Lower lobe of right lung (tissue), 2 donors: ENCODE data around the gene KCNQ5. TPM values are rescaled to one million over a fixed set of nuclear protein-coding genes. Genes with fewer than 3 reads are reported as not detected.

Experiments
- ATAC-seq, 2 donors: fragments of 200-7000 bp; cut with Tn5 transposase; one replicate each; pipeline ENCODE4 v1.9.1; 2020 to 2022; ENCODE audit warnings: mild to moderate bottlenecking in 2 of 2, moderate library complexity in 2 of 2
- DNase-seq: peaks from one replicate; pipeline ENCODE4 v3.0.0-alpha.2; 2020
- H3K27ac ChIP-seq: fragments of 200-600 bp; one replicate; pipeline ENCODE4 v1.8.0; 2022
- H3K27me3 ChIP-seq: fragments of 200-600 bp; one replicate; pipeline ENCODE4 v1.8.0; 2022; ENCODE audit warnings: low read depth
- H3K36me3 ChIP-seq: fragments of 200-600 bp; one replicate; pipeline ENCODE4 v1.8.0; 2022; ENCODE audit warnings: mild to moderate bottlenecking
- H3K4me1 ChIP-seq: fragments of 200-600 bp; one replicate; pipeline ENCODE4 v1.8.0; 2022
- H3K4me3 ChIP-seq: fragments of 200-600 bp; one replicate; pipeline ENCODE4 v1.8.0; 2022; ENCODE audit warnings: mild to moderate bottlenecking
- H3K9me3 ChIP-seq: fragments of 200-600 bp; one replicate; pipeline ENCODE4 v1.8.0; 2022
- intact Hi-C: fragments of 100-400 bp; cut with DNase I; formaldehyde crosslinking; loops from one replicate; pipeline ENCODE4 v1.11.0; 2022
- total RNA-seq: library from RNA; stranded (reverse); fragmentation: NEBNext Ultra II Directional; extraction: Animal tissue kit (Norgen Biotek cat#: 25700); gene quantifications from one replicate; pipeline ENCODE4 v1.2.1, GENCODE V29; 2021
- TF ChIP-seq, protein P1 (sequence below): fragments of 200-600 bp; IDR thresholded peaks from one replicate; pipeline ENCODE4 v1.8.0; 2022; ENCODE audit warnings: antibody characterized with exemption, mild to moderate bottlenecking
- donor health status: DM: no; HTN: yes; CAD: no; lungs with severe emphysema.

The KCNQ5 gene
- total RNA-seq, 1 donor from 2014 or later: 0.35 TPM

DNA sequence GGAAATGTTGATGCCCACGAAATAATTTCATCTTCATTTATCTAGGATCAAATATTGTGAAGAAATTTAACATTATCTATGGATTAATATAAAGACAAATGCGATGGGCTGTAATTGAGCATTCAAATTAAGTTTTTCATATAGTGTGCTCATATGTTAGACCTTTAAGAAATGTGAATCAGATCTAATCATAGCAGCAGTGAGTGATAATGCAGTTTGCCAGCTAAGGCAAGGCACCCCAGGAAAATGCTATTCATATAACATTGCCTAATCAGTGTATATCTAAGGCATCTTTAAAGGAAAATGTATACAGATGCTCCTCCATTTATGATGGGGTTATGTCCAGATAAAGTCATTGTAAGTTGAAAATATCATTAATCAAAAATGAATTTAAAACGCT lies 135.2 kb downstream of the KCNQ5 start:
- no peaks in the 10 kb centered on the region for H3K9me3 ChIP-seq
- H3K4me1 ChIP-seq: no peaks in the 10 kb centered on the region
- TF ChIP-seq, protein P1, sequence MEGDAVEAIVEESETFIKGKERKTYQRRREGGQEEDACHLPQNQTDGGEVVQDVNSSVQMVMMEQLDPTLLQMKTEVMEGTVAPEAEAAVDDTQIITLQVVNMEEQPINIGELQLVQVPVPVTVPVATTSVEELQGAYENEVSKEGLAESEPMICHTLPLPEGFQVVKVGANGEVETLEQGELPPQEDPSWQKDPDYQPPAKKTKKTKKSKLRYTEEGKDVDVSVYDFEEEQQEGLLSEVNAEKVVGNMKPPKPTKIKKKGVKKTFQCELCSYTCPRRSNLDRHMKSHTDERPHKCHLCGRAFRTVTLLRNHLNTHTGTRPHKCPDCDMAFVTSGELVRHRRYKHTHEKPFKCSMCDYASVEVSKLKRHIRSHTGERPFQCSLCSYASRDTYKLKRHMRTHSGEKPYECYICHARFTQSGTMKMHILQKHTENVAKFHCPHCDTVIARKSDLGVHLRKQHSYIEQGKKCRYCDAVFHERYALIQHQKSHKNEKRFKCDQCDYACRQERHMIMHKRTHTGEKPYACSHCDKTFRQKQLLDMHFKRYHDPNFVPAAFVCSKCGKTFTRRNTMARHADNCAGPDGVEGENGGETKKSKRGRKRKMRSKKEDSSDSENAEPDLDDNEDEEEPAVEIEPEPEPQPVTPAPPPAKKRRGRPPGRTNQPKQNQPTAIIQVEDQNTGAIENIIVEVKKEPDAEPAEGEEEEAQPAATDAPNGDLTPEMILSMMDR: no peak
- no peaks in the 10 kb centered on the region for H3K27me3 ChIP-seq
- no peak overlapping the region for H3K27ac ChIP-seq
- no peak for DNase-seq
- H3K36me3 ChIP-seq: no peaks in the 10 kb centered on the region
- no peak overlapping the region for H3K4me3 ChIP-seq
- intact Hi-C loops: no loop called here
- no peak for ATAC-seq

DNA sequence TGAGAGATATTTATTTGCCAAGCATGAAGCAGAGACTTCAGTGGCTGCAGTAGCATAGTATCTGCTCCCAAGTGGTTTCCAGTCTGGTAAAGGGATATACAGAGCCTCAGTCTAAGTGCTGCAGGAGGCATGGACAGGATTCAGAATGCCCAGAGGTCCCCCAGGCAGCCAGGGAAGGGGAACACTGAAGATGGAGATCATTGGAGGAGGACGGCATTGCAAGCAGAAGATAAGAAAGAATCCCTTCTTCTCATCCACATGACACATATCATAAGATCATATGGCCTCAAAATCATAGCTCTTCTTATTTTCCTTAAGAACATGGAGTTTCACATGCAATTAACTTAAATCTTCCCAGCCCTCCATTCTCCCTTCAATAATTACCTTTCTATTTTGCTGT lies 136.1 kb downstream of the KCNQ5 start:
- DNase-seq: no peak
- no peak for ATAC-seq
- H3K27me3 ChIP-seq: no peaks in the 10 kb centered on the region
- no peak overlapping the region for H3K27ac ChIP-seq
- TF ChIP-seq, protein P1: no peak
- no peaks in the 10 kb centered on the region for H3K4me1 ChIP-seq
- no peaks in the 10 kb centered on the region for H3K36me3 ChIP-seq
- intact Hi-C loops: no loop called here
- no peaks in the 10 kb centered on the region for H3K9me3 ChIP-seq
- no peak overlapping the region for H3K4me3 ChIP-seq

DNA sequence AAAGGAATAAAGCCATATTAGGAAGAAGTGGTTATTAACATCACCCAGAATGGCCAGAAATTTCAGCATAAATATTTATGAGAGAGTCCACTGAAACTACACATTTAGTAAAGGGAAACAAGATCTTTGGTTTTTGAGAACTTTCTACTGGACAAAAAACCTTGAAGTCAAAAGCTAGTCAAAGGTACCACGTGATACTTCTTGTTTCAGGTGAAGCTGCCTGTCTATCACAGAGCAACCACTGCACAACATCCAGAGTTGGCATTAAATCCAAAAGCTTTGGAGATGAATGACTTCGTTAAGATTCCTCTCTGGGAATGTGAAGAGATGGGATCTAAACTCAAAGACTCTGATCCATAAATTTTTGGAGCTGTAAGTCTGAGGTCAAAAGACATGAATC lies 137.0 kb downstream of the KCNQ5 start:
- intact Hi-C loops: no loop called here
- Histone ChIP-seq H3K27ac (no peak overlapping the region), H3K36me3 (no peaks in the 10 kb centered on the region), H3K4me1 (no peaks in the 10 kb centered on the region), H3K27me3 (no peaks in the 10 kb centered on the region), H3K9me3 (no peaks in the 10 kb centered on the region), H3K4me3 (no peak overlapping the region)
- ATAC-seq (no peak), DNase-seq (no peak)
- TF ChIP-seq, protein P1: no peak

DNA sequence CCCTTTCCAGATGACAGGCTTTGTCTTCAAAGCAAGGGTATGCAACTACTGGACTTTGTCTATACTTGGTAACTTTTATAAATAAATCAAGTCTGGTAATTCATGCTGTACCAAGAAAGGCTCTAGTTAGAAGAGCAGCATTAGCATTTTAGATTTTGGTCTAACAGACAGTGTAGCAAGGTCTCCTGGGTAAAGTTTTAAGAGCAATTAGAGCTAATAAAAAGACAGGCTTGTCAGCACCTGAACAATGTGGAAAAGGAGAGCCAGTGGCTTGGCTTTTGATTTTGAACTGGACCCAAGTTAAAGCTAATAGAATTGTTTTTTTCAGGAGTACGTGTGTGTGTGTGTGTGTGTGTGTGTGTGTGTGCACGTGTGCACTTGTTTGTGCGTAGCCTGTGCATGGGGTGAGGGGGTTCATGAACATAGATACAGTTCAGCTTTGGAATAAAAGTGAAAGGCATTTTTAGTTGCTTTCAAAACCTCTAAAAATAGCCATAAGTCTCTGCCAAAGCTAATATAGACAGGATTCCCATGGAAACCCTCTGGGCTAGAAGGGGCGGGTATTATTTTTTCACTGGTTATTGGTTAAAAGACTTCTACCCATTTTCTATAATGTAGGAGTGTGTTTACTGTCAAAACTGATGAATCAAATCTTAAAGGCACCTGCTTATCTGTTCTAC lies 138.4 kb downstream of the KCNQ5 start:
- DNase-seq: no peak
- peak; percentile 41 to 57 for ATAC-seq

DNA sequence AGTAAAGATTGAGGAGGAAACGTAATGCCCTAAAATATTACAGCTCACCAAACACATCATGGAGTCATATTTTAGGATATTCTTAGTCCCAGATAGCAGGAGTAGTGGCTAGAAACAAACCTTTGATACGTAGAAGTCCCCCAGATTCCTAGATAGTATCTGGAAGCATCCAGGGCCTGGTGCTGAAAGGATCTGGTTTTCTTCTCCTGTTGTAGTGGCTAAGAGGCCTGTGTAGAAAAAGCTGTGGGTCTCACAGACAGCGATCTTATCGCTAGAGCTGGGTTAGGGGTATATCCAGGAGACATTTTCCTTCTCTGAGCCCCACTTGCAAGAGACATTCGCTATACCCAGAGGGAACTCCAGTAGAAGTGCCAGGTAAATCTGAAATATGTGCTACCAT lies 139.9 kb downstream of the KCNQ5 start:
- no peak overlapping the region for H3K4me3 ChIP-seq
- TF ChIP-seq, protein P1: no peak
- DNase-seq (no peak), ATAC-seq (no peak)
- no peaks in the 10 kb centered on the region for H3K36me3 ChIP-seq
- H3K4me1 ChIP-seq: no peaks in the 10 kb centered on the region
- H3K27me3 ChIP-seq: no peaks in the 10 kb centered on the region
- H3K27ac ChIP-seq: no peak overlapping the region
- H3K9me3 ChIP-seq: no peaks in the 10 kb centered on the region
- intact Hi-C loops: no loop called here

More for the DNA sequence above, 138.4 kb downstream of the KCNQ5 start:
- Histone ChIP-seq H3K4me3 (no peak overlapping the region), H3K4me1 (no peaks in the 10 kb centered on the region), H3K9me3 (no peaks in the 10 kb centered on the region), H3K27me3 (no peaks in the 10 kb centered on the region), H3K36me3 (no peaks in the 10 kb centered on the region), H3K27ac (no peak overlapping the region)
- TF ChIP-seq, protein P1: no peak
- intact Hi-C loops: no loop called here
